Measurements from ENCODE around the gene ITGB5. TPM values are rescaled to one million over a fixed set of nuclear protein-coding genes. Genes with fewer than 3 reads are reported as not detected.

Gene ITGB5
- total and polyA plus RNA-seq, 4 experiments from 2014 or later: 0.94 to 5.4 (median 3.4) TPM; not detected in 1

- intact Hi-C loops (cut with micrococcal nuclease): no loop called here
- Mint-ChIP-seq H3K4me3 (no peak overlapping the region), H3K36me3 (no peaks in the 10 kb centered on the region), H3K4me1 (no peaks in the 10 kb centered on the region), H3K9me3 (no peaks in the 10 kb centered on the region), H3K27me3 (peaks cover 2 to 3% of the 10 kb centered on the region in 2 donors), H3K27ac (no peak overlapping the region)
- H3K4me3 ChIP-seq (ENCODE audit: low read length in 2 of 2): no peak overlapping the region
- ChIA-PET POLR2A (ENCODE audit: partially characterized antibody) (no interaction called here), CTCF (ENCODE audit: partially characterized antibody) (no interaction called here)
- H3K36me3 ChIP-seq (ENCODE audit: insufficient read depth, low read length): no peaks in the 10 kb centered on the region
- H3K9me3 ChIP-seq (ENCODE audit: control insufficient read depth in 1 of 2, low read length in 2 of 2): no peaks in the 10 kb centered on the region
- H3K4me1 ChIP-seq (ENCODE audit: insufficient read depth, low read length): no peaks in the 10 kb centered on the region
- peaks cover 3% of the 10 kb centered on the region for H3K27me3 ChIP-seq (ENCODE audit: insufficient read depth, low read length)
- no peak overlapping the region for H3K27ac ChIP-seq (ENCODE audit: low read depth, low read length)
- no peak for DNase-seq
These were observed 36.5 kb downstream of the ITGB5 start for GRCh38 chr3:124850633-124851032.

GRCh38 chr3:124850212-124850611 lies 37.0 kb downstream of the ITGB5 start:
- Mint-ChIP-seq H3K27me3 (peaks cover 2 to 3% of the 10 kb centered on the region in 2 donors), H3K27ac (no peak overlapping the region), H3K4me3 (no peak overlapping the region), H3K4me1 (no peaks in the 10 kb centered on the region), H3K36me3 (no peaks in the 10 kb centered on the region), H3K9me3 (no peaks in the 10 kb centered on the region)
- intact Hi-C loops (cut with micrococcal nuclease): no loop called here
- H3K36me3 ChIP-seq (ENCODE audit: insufficient read depth, low read length): no peaks in the 10 kb centered on the region
- ChIA-PET CTCF (ENCODE audit: partially characterized antibody) (no interaction called here), POLR2A (ENCODE audit: partially characterized antibody) (no interaction called here)
- no peaks in the 10 kb centered on the region for H3K9me3 ChIP-seq (ENCODE audit: control insufficient read depth in 1 of 2, low read length in 2 of 2)
- H3K27ac ChIP-seq (ENCODE audit: low read depth, low read length): no peak overlapping the region
- no peak overlapping the region for H3K4me3 ChIP-seq (ENCODE audit: low read length in 2 of 2)
- no peaks in the 10 kb centered on the region for H3K4me1 ChIP-seq (ENCODE audit: insufficient read depth, low read length)
- DNase-seq: no peak
- H3K27me3 ChIP-seq (ENCODE audit: insufficient read depth, low read length): peaks cover 3% of the 10 kb centered on the region

DNA sequence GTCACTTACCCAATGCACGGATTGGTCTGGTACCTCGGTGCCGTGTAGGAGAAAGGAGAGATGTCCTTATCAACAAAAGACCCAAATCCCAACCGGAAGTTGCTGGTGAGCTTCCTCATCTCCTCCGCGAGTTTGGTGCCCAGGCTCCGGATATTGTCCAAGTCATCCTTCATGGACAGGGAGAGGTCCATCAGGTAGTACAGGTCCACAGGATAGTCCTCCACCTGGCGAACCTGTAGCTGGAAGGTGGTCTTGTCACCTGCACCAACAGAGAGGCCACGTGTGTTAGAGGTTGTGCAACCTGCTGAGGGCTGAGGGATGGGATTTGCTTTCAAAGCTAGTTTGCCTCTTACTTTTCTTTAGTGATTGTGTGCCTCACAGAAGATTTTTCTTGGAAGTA lies 38.9 kb downstream of the ITGB5 start:
- Histone ChIP-seq H3K36me3 (ENCODE audit: insufficient read depth, low read length) (no peaks in the 10 kb centered on the region), H3K27ac (ENCODE audit: low read depth, low read length) (no peak overlapping the region), H3K4me1 (ENCODE audit: insufficient read depth, low read length) (no peaks in the 10 kb centered on the region), H3K4me3 (ENCODE audit: low read length in 2 of 2) (no peak overlapping the region), H3K27me3 (ENCODE audit: insufficient read depth, low read length) (no peaks in the 10 kb centered on the region), H3K9me3 (ENCODE audit: control insufficient read depth in 1 of 2, low read length in 2 of 2) (no peaks in the 10 kb centered on the region)
- intact Hi-C loops (cut with micrococcal nuclease): no loop called here
- ChIA-PET CTCF (ENCODE audit: partially characterized antibody) (no interaction called here), POLR2A (ENCODE audit: partially characterized antibody) (no interaction called here)
- H3K4me3 Mint-ChIP-seq: no peak overlapping the region
- peak overlapping the region in 1 of 7 donors; percentile 38 for H3K27ac Mint-ChIP-seq
- no peak for DNase-seq
- H3K4me1 Mint-ChIP-seq: no peaks in the 10 kb centered on the region
- H3K9me3 Mint-ChIP-seq: no peaks in the 10 kb centered on the region
- H3K36me3 Mint-ChIP-seq: no peaks in the 10 kb centered on the region
- peaks cover 2 to 3% of the 10 kb centered on the region in 2 donors for H3K27me3 Mint-ChIP-seq

DNA sequence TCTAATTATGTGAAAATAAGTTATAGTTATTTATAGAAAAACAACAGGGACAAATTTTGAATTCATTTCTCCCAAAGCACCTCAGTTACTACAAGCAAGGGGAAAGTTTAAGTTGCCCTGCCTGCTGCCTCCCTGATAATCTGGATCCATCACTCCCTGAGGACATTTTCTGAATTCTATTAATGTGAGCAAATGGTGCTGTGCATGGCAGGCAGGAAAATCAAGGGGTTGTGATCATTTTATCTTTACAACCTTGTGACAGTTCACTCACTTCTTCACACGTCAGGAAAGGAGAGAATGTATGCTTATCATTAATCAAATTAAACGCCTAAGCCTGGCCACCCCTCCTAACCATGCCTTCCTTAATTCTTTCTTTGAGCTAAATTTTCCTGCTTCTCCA lies 39.3 kb downstream of the ITGB5 start:
- ChIA-PET POLR2A (ENCODE audit: partially characterized antibody) (no interaction called here), CTCF (ENCODE audit: partially characterized antibody) (no interaction called here)
- H3K36me3 ChIP-seq (ENCODE audit: insufficient read depth, low read length): no peaks in the 10 kb centered on the region
- Mint-ChIP-seq H3K4me3 (peak overlapping the region in 1 of 8 donors; percentile 13), H3K9me3 (no peaks in the 10 kb centered on the region), H3K36me3 (no peaks in the 10 kb centered on the region), H3K4me1 (no peaks in the 10 kb centered on the region), H3K27me3 (peaks cover 2 to 5% of the 10 kb centered on the region in 2 donors), H3K27ac (no peak overlapping the region)
- intact Hi-C loops (cut with micrococcal nuclease): no loop called here
- no peaks in the 10 kb centered on the region for H3K4me1 ChIP-seq (ENCODE audit: insufficient read depth, low read length)
- H3K27me3 ChIP-seq (ENCODE audit: insufficient read depth, low read length): no peaks in the 10 kb centered on the region
- no peak overlapping the region for H3K4me3 ChIP-seq (ENCODE audit: low read length in 2 of 2)
- DNase-seq: no peak
- no peaks in the 10 kb centered on the region for H3K9me3 ChIP-seq (ENCODE audit: control insufficient read depth in 1 of 2, low read length in 2 of 2)
- H3K27ac ChIP-seq (ENCODE audit: low read depth, low read length): no peak overlapping the region

DNA sequence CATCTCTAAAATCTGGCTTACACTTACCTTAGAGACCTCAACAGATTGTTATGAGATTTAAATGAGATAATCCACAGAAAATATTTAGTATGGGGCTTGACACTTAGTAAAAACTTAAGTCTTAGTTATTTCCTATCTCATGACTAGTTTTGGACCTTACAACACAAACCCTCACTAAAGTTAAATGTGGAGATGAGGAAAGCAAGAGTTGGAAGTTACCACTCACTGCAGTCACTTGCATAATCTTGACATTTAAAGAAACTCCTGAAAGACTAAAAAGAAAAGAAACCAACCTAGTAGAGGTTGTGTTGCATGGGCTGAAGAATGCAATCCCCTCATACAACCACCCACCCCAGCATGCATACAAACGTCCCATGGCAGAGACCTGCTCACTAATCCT lies 40.1 kb downstream of the ITGB5 start:
- Histone ChIP-seq H3K36me3 (ENCODE audit: insufficient read depth, low read length) (no peaks in the 10 kb centered on the region), H3K4me3 (ENCODE audit: low read length in 2 of 2) (no peak overlapping the region), H3K27me3 (ENCODE audit: insufficient read depth, low read length) (no peaks in the 10 kb centered on the region), H3K9me3 (ENCODE audit: control insufficient read depth in 1 of 2, low read length in 2 of 2) (no peaks in the 10 kb centered on the region), H3K27ac (ENCODE audit: low read depth, low read length) (no peak overlapping the region), H3K4me1 (ENCODE audit: insufficient read depth, low read length) (no peaks in the 10 kb centered on the region)
- Mint-ChIP-seq H3K36me3 (no peaks in the 10 kb centered on the region), H3K27ac (peak overlapping the region in 1 of 7 donors; percentile 48), H3K4me1 (no peaks in the 10 kb centered on the region), H3K9me3 (no peaks in the 10 kb centered on the region), H3K4me3 (no peak overlapping the region), H3K27me3 (peaks cover 0 to 4% of the 10 kb centered on the region in 2 donors)
- intact Hi-C loops (cut with micrococcal nuclease): no loop called here
- ChIA-PET POLR2A (ENCODE audit: partially characterized antibody) (no interaction called here), CTCF (ENCODE audit: partially characterized antibody) (no interaction called here)
- DNase-seq: no peak

DNA sequence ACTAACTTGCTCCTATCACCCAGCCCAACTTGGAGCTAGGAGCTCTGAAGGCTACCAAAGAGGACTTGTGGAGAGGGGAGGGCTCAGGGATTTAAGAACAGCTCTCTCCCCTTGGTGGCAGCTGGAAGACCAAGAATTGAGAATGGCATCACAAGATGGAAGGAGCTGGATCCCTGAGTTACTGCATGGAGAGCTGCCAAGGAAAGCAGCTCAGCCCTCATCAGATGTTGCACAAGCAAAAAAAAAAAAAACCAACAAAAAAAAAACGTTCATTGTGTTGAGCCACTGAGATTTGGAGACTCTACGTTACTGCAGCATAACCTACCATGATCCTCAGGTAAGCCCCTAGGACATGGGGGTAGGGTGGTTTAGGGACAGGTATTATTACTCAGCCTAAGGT lies 41.0 kb downstream of the ITGB5 start:
- Histone ChIP-seq H3K9me3 (ENCODE audit: control insufficient read depth in 1 of 2, low read length in 2 of 2) (no peaks in the 10 kb centered on the region), H3K27me3 (ENCODE audit: insufficient read depth, low read length) (no peaks in the 10 kb centered on the region), H3K36me3 (ENCODE audit: insufficient read depth, low read length) (no peaks in the 10 kb centered on the region), H3K27ac (ENCODE audit: low read depth, low read length) (no peak overlapping the region), H3K4me3 (ENCODE audit: low read length in 2 of 2) (no peak overlapping the region), H3K4me1 (ENCODE audit: insufficient read depth, low read length) (no peaks in the 10 kb centered on the region)
- Mint-ChIP-seq H3K4me1 (no peaks in the 10 kb centered on the region), H3K27me3 (peaks cover 0 to 10% of the 10 kb centered on the region in 2 donors), H3K4me3 (no peak overlapping the region), H3K27ac (peak overlapping the region in 1 of 7 donors; percentile 53), H3K9me3 (no peaks in the 10 kb centered on the region), H3K36me3 (no peaks in the 10 kb centered on the region)
- POLR2A ChIA-PET (ENCODE audit: partially characterized antibody): no interaction called here
- intact Hi-C loops (cut with micrococcal nuclease): no loop called here
- CTCF ChIA-PET (ENCODE audit: partially characterized antibody): interaction anchor here (1.6 kb wide), 1 partner anchor 17 kb away, joined by 3 read pairs; no protein-coding TSS in a partner anchor
- DNase-seq: no peak

- POLR2A ChIA-PET (ENCODE audit: partially characterized antibody): no interaction called here
- no peak for DNase-seq
- H3K27ac ChIP-seq (ENCODE audit: low read depth, low read length): no peak overlapping the region
- no peaks in the 10 kb centered on the region for H3K36me3 ChIP-seq (ENCODE audit: insufficient read depth, low read length)
- Mint-ChIP-seq H3K36me3 (no peaks in the 10 kb centered on the region), H3K9me3 (no peaks in the 10 kb centered on the region), H3K27ac (no peak overlapping the region), H3K4me3 (no peak overlapping the region), H3K4me1 (no peaks in the 10 kb centered on the region), H3K27me3 (peaks cover 0 to 13% of the 10 kb centered on the region in 2 donors)
- H3K9me3 ChIP-seq (ENCODE audit: control insufficient read depth in 1 of 2, low read length in 2 of 2): no peaks in the 10 kb centered on the region
- intact Hi-C loops (cut with micrococcal nuclease): no loop called here
- no peaks in the 10 kb centered on the region for H3K27me3 ChIP-seq (ENCODE audit: insufficient read depth, low read length)
- CTCF ChIA-PET (ENCODE audit: partially characterized antibody): interaction anchor here (0.9 to 1.7 kb wide), 3 partner anchors 10 to 84 kb away, joined by 3 to 11 read pairs (median 3); no protein-coding TSS in a partner anchor
- H3K4me1 ChIP-seq (ENCODE audit: insufficient read depth, low read length): no peaks in the 10 kb centered on the region
- no peak overlapping the region for H3K4me3 ChIP-seq (ENCODE audit: low read length in 2 of 2)
These were observed 41.8 kb downstream of the ITGB5 start for GRCh38 chr3:124845406-124845805.

Data from CD4-positive, alpha-beta memory T cell (primary cell).